CD4-positive, alpha-beta memory T cell (primary cell): Measurements from ENCODE around the gene EEPD1. TPM values are rescaled to one million over a fixed set of nuclear protein-coding genes. Genes with fewer than 3 reads are reported as not detected.

ENCODE experiments used
- CTCF ChIA-PET: fragments of 350-600 bp; sonication (Branson Sonifier 250); formaldehyde crosslinking; loops from one replicate; lab custom pipeline; 2021; ENCODE audit warnings: inconsistent platforms; ENCODE audit not compliant: partially characterized antibody; lab: Charles Lee
- POLR2A ChIA-PET: fragments of 350-600 bp; sonication (Branson Sonifier 250); formaldehyde crosslinking; loops from one replicate; lab custom pipeline; 2021; ENCODE audit not compliant: partially characterized antibody; lab: Charles Lee
- DNase-seq, 5 donors: peaks; one replicate each; pipeline versions ENCODE4 v3.0.0 to v3.0.0-alpha.2; 2020 to 2022; ENCODE audit warnings: mixed read lengths in 1 of 5
- H3K27ac ChIP-seq: one replicate; pipeline ENCODE4 v1.7.0; 2013; ENCODE audit warnings: low read depth, low read length
- H3K27me3 ChIP-seq: 2 replicates; pipeline ENCODE4 v1.7.0; 2013; ENCODE audit warnings: mild to moderate bottlenecking, low read length, moderate library complexity; ENCODE audit not compliant: insufficient read depth
- H3K36me3 ChIP-seq: 2 replicates; pipeline ENCODE4 v1.7.0; 2013; ENCODE audit warnings: mild to moderate bottlenecking, low read length, moderate library complexity; ENCODE audit not compliant: insufficient read depth
- H3K4me1 ChIP-seq: 2 replicates; pipeline ENCODE4 v1.7.0; 2013; ENCODE audit warnings: mild to moderate bottlenecking, low read length, moderate library complexity; ENCODE audit not compliant: insufficient read depth
- H3K4me3 ChIP-seq, 2 donors: one replicate each; pipeline ENCODE4 v1.7.0; 2013; ENCODE audit warnings: low read length in 2 of 2, mild to moderate bottlenecking in 1 of 2
- H3K9me3 ChIP-seq, 2 donors: one replicate each; pipeline ENCODE4 v1.7.0; 2013; ENCODE audit warnings: low read length in 2 of 2, control low read depth in 1 of 2; ENCODE audit not compliant: control insufficient read depth in 1 of 2
- H3K27ac Mint-ChIP-seq, 7 donors: one replicate each; pipeline ENCODE4 v1.8.0; 2020 to 2021; ENCODE audit warnings: mixed read lengths in 7 of 7, mild to moderate bottlenecking in 6 of 7, inconsistent platforms in 3 of 7, moderate library complexity in 3 of 7
- H3K27me3 Mint-ChIP-seq, 2 donors: one replicate each; pipeline ENCODE4 v1.8.0; 2020 to 2021; ENCODE audit warnings: mixed read lengths in 2 of 2
- H3K36me3 Mint-ChIP-seq, 2 donors: one replicate each; pipeline ENCODE4 v1.8.0; 2020 to 2021; ENCODE audit warnings: mixed read lengths in 2 of 2, inconsistent platforms in 1 of 2, mild to moderate bottlenecking in 1 of 2
- H3K4me1 Mint-ChIP-seq, 4 donors: one replicate each; pipeline ENCODE4 v1.8.0; 2020 to 2021; ENCODE audit warnings: mixed read lengths in 4 of 4, mild to moderate bottlenecking in 1 of 4
- H3K4me3 Mint-ChIP-seq, 8 donors: one replicate each; pipeline ENCODE4 v1.8.0; 2020 to 2021; ENCODE audit warnings: mixed read lengths in 8 of 8, mild to moderate bottlenecking in 7 of 8, moderate library complexity in 6 of 8, inconsistent platforms in 3 of 8
- H3K9me3 Mint-ChIP-seq, 8 donors: one replicate each; pipeline ENCODE4 v1.8.0; 2020 to 2021; ENCODE audit warnings: mixed read lengths in 8 of 8, mild to moderate bottlenecking in 5 of 8, inconsistent platforms in 3 of 8, moderate library complexity in 1 of 8
- intact Hi-C: fragments of 100-400 bp; cut with micrococcal nuclease; formaldehyde crosslinking; loops from one replicate; pipeline ENCODE4 v1.15.1; 2023
- polyA plus RNA-seq, 2 donors: library from polyadenylated mRNA; unstranded; fragments of 300-500 nt; fragmentation: Illumina TruSeq; gene quantifications; one replicate each; pipeline ENCODE4 v1.2.3, GENCODE V29; 2021
- total RNA-seq, 2 experiments: library from RNA; stranded (reverse); gene quantifications; one replicate each; pipeline ENCODE4 v1.2.3, GENCODE V29; 2021

Gene EEPD1
- total and polyA plus RNA-seq, 4 experiments from 2014 or later: 6.3 to 63.0 (median 25.2) TPM

- Histone ChIP-seq H3K27ac (no peak overlapping the region), H3K4me3 (no peak overlapping the region), H3K4me1 (peaks cover 45% of the 10 kb centered on the region), H3K27me3 (no peaks in the 10 kb centered on the region), H3K9me3 (no peaks in the 10 kb centered on the region), H3K36me3 (no peaks in the 10 kb centered on the region)
- H3K9me3 Mint-ChIP-seq: no peaks in the 10 kb centered on the region
- peak overlapping the region in 5 of 7 donors; percentile 11 to 85 (median 48) for H3K27ac Mint-ChIP-seq
- POLR2A ChIA-PET: no interaction called here
- no peak for DNase-seq
- H3K4me3 Mint-ChIP-seq: peak overlapping the region in 2 of 8 donors; percentile 3 to 25
- H3K27me3 Mint-ChIP-seq: no peaks in the 10 kb centered on the region
- H3K4me1 Mint-ChIP-seq: peaks cover 21 to 52% (median 33%) of the 10 kb centered on the region in 4 donors
- intact Hi-C loops: loop anchor here (10.0 kb wide), 1 partner anchor 1245 kb away; the partner anchor contains the start of gene DPY19L1
- no peaks in the 10 kb centered on the region for H3K36me3 Mint-ChIP-seq
- CTCF ChIA-PET: interaction anchor here (2.0 kb wide), 1 partner anchor 9 kb away, joined by 6 read pairs; no protein-coding TSS in a partner anchor
Observed at GRCh38 chr7:36279926-36280315, 126.9 kb downstream of the EEPD1 start.

GRCh38 chr7:36280840-36281812 lies 128.1 kb downstream of the EEPD1 start:
- DNase-seq: no peak
- CTCF ChIA-PET: interaction anchor here (2.0 kb wide), 1 partner anchor 8 kb away, joined by 6 read pairs; no protein-coding TSS in a partner anchor
- H3K27me3 ChIP-seq: no peaks in the 10 kb centered on the region
- Mint-ChIP-seq H3K4me1 (peaks cover 25 to 64% (median 43%) of the 10 kb centered on the region in 4 donors), H3K9me3 (no peaks in the 10 kb centered on the region), H3K4me3 (peak overlapping the region in 3 of 8 donors; percentile 29 to 46 (median 31)), H3K36me3 (no peaks in the 10 kb centered on the region), H3K27me3 (no peaks in the 10 kb centered on the region), H3K27ac (peak overlapping the region in 5 of 7 donors; percentile 7 to 66 (median 43))
- intact Hi-C loops: loop anchor here (10.0 kb wide), 1 partner anchor 1246 kb away; the partner anchor contains the start of gene DPY19L1
- H3K4me1 ChIP-seq: peaks cover 57% of the 10 kb centered on the region
- no peak overlapping the region for H3K27ac ChIP-seq
- H3K9me3 ChIP-seq: no peaks in the 10 kb centered on the region
- H3K36me3 ChIP-seq: no peaks in the 10 kb centered on the region
- POLR2A ChIA-PET: interaction anchor here (0.7 kb wide), 1 partner anchor 46 kb away, joined by 3 read pairs; no protein-coding TSS in a partner anchor
- H3K4me3 ChIP-seq: no peak overlapping the region

GRCh38 chr7:36281945-36282717 lies 129.1 kb downstream of the EEPD1 start:
- no peaks in the 10 kb centered on the region for H3K9me3 ChIP-seq
- Mint-ChIP-seq H3K27ac (peak overlapping the region in 4 of 7 donors; percentile 15 to 78 (median 47)), H3K36me3 (no peaks in the 10 kb centered on the region), H3K9me3 (no peaks in the 10 kb centered on the region), H3K27me3 (no peaks in the 10 kb centered on the region), H3K4me1 (peaks cover 30 to 73% (median 49%) of the 10 kb centered on the region in 4 donors), H3K4me3 (peak overlapping the region in 1 of 8 donors; percentile 31)
- no peaks in the 10 kb centered on the region for H3K27me3 ChIP-seq
- DNase-seq: no peak
- ChIA-PET POLR2A (interaction anchor here (0.6 to 0.7 kb wide), 2 partner anchors 47 to 983 kb away, joined by 3 read pairs; no protein-coding TSS in a partner anchor), CTCF (no interaction called here)
- intact Hi-C loops: loop anchor here (10.0 kb wide), 1 partner anchor 1247 kb away; the partner anchor contains the start of gene DPY19L1
- H3K36me3 ChIP-seq: no peaks in the 10 kb centered on the region
- H3K4me3 ChIP-seq: no peak overlapping the region
- H3K4me1 ChIP-seq: peaks cover 68% of the 10 kb centered on the region
- H3K27ac ChIP-seq: peak overlapping the region; percentile 6

DNA sequence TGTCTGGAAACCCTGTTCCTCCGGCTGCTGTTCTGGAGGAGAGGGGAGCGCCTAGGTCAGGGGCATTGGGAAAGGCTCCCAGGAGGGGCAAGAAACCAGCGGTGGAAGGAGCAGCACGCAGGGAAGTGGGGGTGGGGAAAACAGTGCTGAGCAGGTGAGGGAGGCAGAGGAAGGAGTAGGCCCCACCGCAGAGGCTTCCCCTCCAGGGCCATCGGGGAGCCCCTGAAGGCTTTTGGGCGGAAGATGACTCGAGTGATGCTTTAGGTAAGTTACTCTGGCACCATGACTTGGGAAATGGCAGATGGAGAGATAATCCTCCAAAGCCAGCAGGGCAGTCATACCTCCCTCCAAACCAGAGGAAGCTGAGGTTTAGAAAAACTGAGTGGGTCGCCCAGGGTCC lies 130.1 kb downstream of the EEPD1 start:
- ChIA-PET POLR2A (no interaction called here), CTCF (no interaction called here)
- no peak overlapping the region for H3K4me3 ChIP-seq
- no peaks in the 10 kb centered on the region for H3K9me3 Mint-ChIP-seq
- intact Hi-C loops: loop anchor here (10.0 kb wide), 1 partner anchor 1248 kb away; the partner anchor contains the start of gene DPY19L1
- DNase-seq: peak in 1 of 5 donors; percentile 18
- H3K4me1 Mint-ChIP-seq: peaks cover 38 to 84% (median 58%) of the 10 kb centered on the region in 4 donors
- H3K36me3 ChIP-seq: no peaks in the 10 kb centered on the region
- peak overlapping the region in 3 of 8 donors; percentile 10 to 47 (median 15) for H3K4me3 Mint-ChIP-seq
- peak overlapping the region; percentile 77 to 100 (median 92) for H3K27ac Mint-ChIP-seq
- no peaks in the 10 kb centered on the region for H3K27me3 Mint-ChIP-seq
- no peaks in the 10 kb centered on the region for H3K36me3 Mint-ChIP-seq
- no peaks in the 10 kb centered on the region for H3K27me3 ChIP-seq
- H3K9me3 ChIP-seq: no peaks in the 10 kb centered on the region
- peak overlapping the region; percentile 6 for H3K27ac ChIP-seq
- H3K4me1 ChIP-seq: peaks cover 78% of the 10 kb centered on the region

DNA sequence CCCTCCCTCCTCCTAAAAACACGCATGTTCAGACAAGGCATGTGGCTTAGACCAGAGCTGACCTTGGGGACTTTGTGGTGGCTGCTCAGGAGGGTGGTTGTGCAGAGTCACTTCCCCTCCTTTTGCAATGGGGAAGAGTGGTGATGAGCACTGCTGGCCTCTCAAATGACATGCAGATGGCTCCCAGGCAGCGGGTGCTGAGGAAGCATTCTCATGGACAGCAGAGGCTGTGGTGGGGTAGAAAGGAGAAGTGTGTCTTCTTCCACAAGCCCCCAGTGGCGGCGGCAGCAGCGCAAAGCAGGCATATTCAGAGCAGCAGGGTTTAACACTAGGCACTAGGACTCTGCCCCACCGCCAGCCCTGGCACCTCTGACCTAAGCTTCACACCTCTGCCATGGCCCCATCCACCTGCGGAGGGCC lies 130.7 kb downstream of the EEPD1 start:
- Mint-ChIP-seq H3K9me3 (no peaks in the 10 kb centered on the region), H3K27me3 (no peaks in the 10 kb centered on the region), H3K4me3 (peak overlapping the region in 5 of 8 donors; percentile 26 to 73 (median 56)), H3K36me3 (no peaks in the 10 kb centered on the region), H3K27ac (peak overlapping the region; percentile 77 to 100 (median 93)), H3K4me1 (peaks cover 40 to 89% (median 62%) of the 10 kb centered on the region in 4 donors)
- intact Hi-C loops: loop anchor here (10.0 kb wide), 1 partner anchor 1249 kb away; the partner anchor contains the start of gene DPY19L1
- Histone ChIP-seq H3K9me3 (no peaks in the 10 kb centered on the region), H3K36me3 (no peaks in the 10 kb centered on the region), H3K27me3 (no peaks in the 10 kb centered on the region), H3K27ac (no peak overlapping the region), H3K4me3 (no peak overlapping the region), H3K4me1 (peaks cover 83% of the 10 kb centered on the region)
- CTCF ChIA-PET: interaction anchor here (1.0 kb wide), 1 partner anchor 299 kb away, joined by 3 read pairs; no protein-coding TSS in a partner anchor
- DNase-seq: no peak
- POLR2A ChIA-PET: no interaction called here

- no peaks in the 10 kb centered on the region for H3K27me3 ChIP-seq
- CTCF ChIA-PET: interaction anchor here (1.0 to 2.6 kb wide), 2 partner anchors 163 to 299 kb away, joined by 3 to 11 read pairs; no protein-coding TSS in a partner anchor
- DNase-seq: no peak
- no peak overlapping the region for H3K27ac ChIP-seq
- POLR2A ChIA-PET: interaction anchor here (0.8 to 4.0 kb wide), 4 partner anchors 7 to 167 kb away, joined by 3 to 20 read pairs (median 4); no protein-coding TSS in a partner anchor
- H3K4me1 ChIP-seq: peaks cover 89% of the 10 kb centered on the region
- H3K9me3 ChIP-seq: no peaks in the 10 kb centered on the region
- intact Hi-C loops: loop anchor here (5.0 to 10.0 kb wide), 2 partner anchors 482 to 1250 kb away; partner anchors contain the start of genes DPY19L1 and SEPTIN7
- H3K9me3 Mint-ChIP-seq: no peaks in the 10 kb centered on the region
- H3K36me3 Mint-ChIP-seq: no peaks in the 10 kb centered on the region
- peak overlapping the region; percentile 78 to 100 (median 100) for H3K27ac Mint-ChIP-seq
- no peak overlapping the region for H3K4me3 ChIP-seq
- peaks cover 46 to 94% (median 68%) of the 10 kb centered on the region in 4 donors for H3K4me1 Mint-ChIP-seq
- peak overlapping the region in 2 of 8 donors; percentile 56 to 61 for H3K4me3 Mint-ChIP-seq
- H3K27me3 Mint-ChIP-seq: no peaks in the 10 kb centered on the region
- no peaks in the 10 kb centered on the region for H3K36me3 ChIP-seq
Observed at GRCh38 chr7:36284456-36285090, 131.5 kb downstream of the EEPD1 start.
